Umbilical cord (tissue), 1 donor: ENCODE data around the gene CUEDC2. TPM values are rescaled to one million over a fixed set of nuclear protein-coding genes. Genes with fewer than 3 reads are reported as not detected.

Source experiments
- total RNA-seq: library from RNA; depleted of rRNA; stranded (reverse); fragments of >200 nt; gene quantifications from one replicate; pipeline ENCODE4 v1.2.3, GENCODE V29; 2014; ENCODE audit warnings: low replicate concordance; ENCODE audit not compliant: insufficient read depth

Gene CUEDC2
- total RNA-seq, 1 donor from 2014 or later = 22.9 TPM

Other genes with a start within 250 kb of the CUEDC2 start
- not detected for gene ELOVL3, start 206.3 kb downstream of the CUEDC2 start, total RNA-seq
- gene PITX3, start 191.1 kb downstream of the CUEDC2 start, total RNA-seq = not detected
- 17.1 TPM for gene GBF1, start 187.0 kb downstream of the CUEDC2 start, total RNA-seq
- 13.5 TPM for gene NFKB2, start 36.9 kb downstream of the CUEDC2 start, total RNA-seq
- gene PSD, start 13.8 kb downstream of the CUEDC2 start, total RNA-seq = 11.6 TPM
- 20.2 TPM for gene FBXL15, start 11.7 kb downstream of the CUEDC2 start, total RNA-seq
- gene C10orf95, start 19.0 kb upstream of the CUEDC2 start, total RNA-seq = not detected
- gene ACTR1A, start 70.1 kb upstream of the CUEDC2 start, total RNA-seq = 42.1 TPM
- 5.5 TPM for gene SUFU, start 71.4 kb upstream of the CUEDC2 start, total RNA-seq
- 31.3 TPM for gene TRIM8, start 211.9 kb upstream of the CUEDC2 start, total RNA-seq